ENCODE data around the gene CNTN4.

Gene CNTN4

GRCh38 chr3:2156244-2156847, 57.7 kb downstream of the CNTN4 start:
- no peak overlapping the region for H3K4me3 ChIP-seq
- no peak overlapping the region for H3K27ac ChIP-seq
- H3K9ac ChIP-seq (ENCODE audit: insufficient read length): no peak overlapping the region
- TF ChIP-seq EZH2 (IDR thresholded peaks at IDR 0.05) (no peak), FOXP2 (optimal IDR thresholded peaks at IDR 0.05; ENCODE audit: control extremely low read depth, extremely low read length, insufficient read depth) (no peak), POLR2AphosphoS5 (IDR thresholded peaks at IDR 0.05; ENCODE audit: borderline replicate concordance, low read depth, low read length) (no peak)
- H3K9me3 ChIP-seq (ENCODE audit: low read depth, low read length): no peaks in the 10 kb centered on the region
- DNase-seq (ENCODE audit: low read depth, low spot score): no peak
- H3K36me3 ChIP-seq (ENCODE audit: insufficient read depth, low read length): no peaks in the 10 kb centered on the region

GRCh38 chr3:2158828-2159227, 60.2 kb downstream of the CNTN4 start:
- H3K4me3 ChIP-seq: no peak overlapping the region
- H3K9me3 ChIP-seq (ENCODE audit: low read depth, low read length): no peaks in the 10 kb centered on the region
- no peak overlapping the region for H3K27ac ChIP-seq
- no peak overlapping the region for H3K9ac ChIP-seq (ENCODE audit: insufficient read length)
- no peaks in the 10 kb centered on the region for H3K36me3 ChIP-seq (ENCODE audit: insufficient read depth, low read length)
- no peak for DNase-seq (ENCODE audit: low read depth, low spot score)
- TF ChIP-seq EZH2 (IDR thresholded peaks at IDR 0.05): no peak
- TF ChIP-seq POLR2AphosphoS5 (IDR thresholded peaks at IDR 0.05; ENCODE audit: borderline replicate concordance, low read depth, low read length): no peak
- no peak for TF ChIP-seq FOXP2 (optimal IDR thresholded peaks at IDR 0.05; ENCODE audit: control extremely low read depth, extremely low read length, insufficient read depth)

- no peak overlapping the region for H3K27ac ChIP-seq
- no peak overlapping the region for H3K4me3 ChIP-seq
- no peak overlapping the region for H3K9ac ChIP-seq (ENCODE audit: insufficient read length)
- DNase-seq (ENCODE audit: low read depth, low spot score): no peak
- H3K36me3 ChIP-seq (ENCODE audit: insufficient read depth, low read length): no peaks in the 10 kb centered on the region
- H3K9me3 ChIP-seq (ENCODE audit: low read depth, low read length): no peaks in the 10 kb centered on the region
- TF ChIP-seq POLR2AphosphoS5 (IDR thresholded peaks at IDR 0.05; ENCODE audit: borderline replicate concordance, low read depth, low read length): no peak
- no peak for TF ChIP-seq EZH2 (IDR thresholded peaks at IDR 0.05)
- TF ChIP-seq FOXP2 (optimal IDR thresholded peaks at IDR 0.05; ENCODE audit: control extremely low read depth, extremely low read length, insufficient read depth): no peak
Measured at GRCh38 chr3:2166552-2166951, 67.9 kb downstream of the CNTN4 start.

GRCh38 chr3:2172561-2173171, 74.0 kb downstream of the CNTN4 start:
- no peak for TF ChIP-seq POLR2AphosphoS5 (IDR thresholded peaks at IDR 0.05; ENCODE audit: borderline replicate concordance, low read depth, low read length)
- no peak for TF ChIP-seq FOXP2 (optimal IDR thresholded peaks at IDR 0.05; ENCODE audit: control extremely low read depth, extremely low read length, insufficient read depth)
- no peak for TF ChIP-seq EZH2 (IDR thresholded peaks at IDR 0.05)
- no peak for DNase-seq (ENCODE audit: low read depth, low spot score)
- Histone ChIP-seq H3K36me3 (ENCODE audit: insufficient read depth, low read length) (no peaks in the 10 kb centered on the region), H3K27ac (no peak overlapping the region), H3K9me3 (ENCODE audit: low read depth, low read length) (no peaks in the 10 kb centered on the region), H3K9ac (ENCODE audit: insufficient read length) (no peak overlapping the region), H3K4me3 (no peak overlapping the region)

- no peak for DNase-seq (ENCODE audit: low read depth, low spot score)
- H3K36me3 ChIP-seq (ENCODE audit: insufficient read depth, low read length): no peaks in the 10 kb centered on the region
- H3K9me3 ChIP-seq (ENCODE audit: low read depth, low read length): no peaks in the 10 kb centered on the region
- no peak overlapping the region for H3K4me3 ChIP-seq
- no peak overlapping the region for H3K27ac ChIP-seq
- TF ChIP-seq FOXP2 (optimal IDR thresholded peaks at IDR 0.05; ENCODE audit: control extremely low read depth, extremely low read length, insufficient read depth): no peak
- TF ChIP-seq POLR2AphosphoS5 (IDR thresholded peaks at IDR 0.05; ENCODE audit: borderline replicate concordance, low read depth, low read length): no peak
- TF ChIP-seq EZH2 (IDR thresholded peaks at IDR 0.05): no peak
- no peak overlapping the region for H3K9ac ChIP-seq (ENCODE audit: insufficient read length)
Measured at GRCh38 chr3:2180634-2181033, 82.0 kb downstream of the CNTN4 start.

- no peak for DNase-seq (ENCODE audit: low read depth, low spot score)
- Histone ChIP-seq H3K9me3 (ENCODE audit: low read depth, low read length) (no peaks in the 10 kb centered on the region), H3K9ac (ENCODE audit: insufficient read length) (no peak overlapping the region), H3K27ac (no peak overlapping the region), H3K4me3 (no peak overlapping the region), H3K36me3 (ENCODE audit: insufficient read depth, low read length) (no peaks in the 10 kb centered on the region)
- TF ChIP-seq POLR2AphosphoS5 (IDR thresholded peaks at IDR 0.05; ENCODE audit: borderline replicate concordance, low read depth, low read length) (no peak), FOXP2 (optimal IDR thresholded peaks at IDR 0.05; ENCODE audit: control extremely low read depth, extremely low read length, insufficient read depth) (no peak), EZH2 (IDR thresholded peaks at IDR 0.05) (no peak)
Measured at GRCh38 chr3:2198776-2199279, 100.2 kb downstream of the CNTN4 start.

- H3K27ac ChIP-seq: no peak overlapping the region
- no peaks in the 10 kb centered on the region for H3K36me3 ChIP-seq (ENCODE audit: insufficient read depth, low read length)
- no peaks in the 10 kb centered on the region for H3K9me3 ChIP-seq (ENCODE audit: low read depth, low read length)
- DNase-seq (ENCODE audit: low read depth, low spot score): no peak
- H3K9ac ChIP-seq (ENCODE audit: insufficient read length): no peak overlapping the region
- no peak for TF ChIP-seq POLR2AphosphoS5 (IDR thresholded peaks at IDR 0.05; ENCODE audit: borderline replicate concordance, low read depth, low read length)
- TF ChIP-seq EZH2 (IDR thresholded peaks at IDR 0.05): no peak
- TF ChIP-seq FOXP2 (optimal IDR thresholded peaks at IDR 0.05; ENCODE audit: control extremely low read depth, extremely low read length, insufficient read depth): no peak
- H3K4me3 ChIP-seq: no peak overlapping the region
Measured at GRCh38 chr3:2204054-2204453, 105.4 kb downstream of the CNTN4 start.

- no peak overlapping the region for H3K27ac ChIP-seq
- H3K4me3 ChIP-seq: no peak overlapping the region
- TF ChIP-seq EZH2 (IDR thresholded peaks at IDR 0.05): no peak
- TF ChIP-seq POLR2AphosphoS5 (IDR thresholded peaks at IDR 0.05; ENCODE audit: borderline replicate concordance, low read depth, low read length): no peak
- TF ChIP-seq FOXP2 (optimal IDR thresholded peaks at IDR 0.05; ENCODE audit: control extremely low read depth, extremely low read length, insufficient read depth): no peak
- H3K9me3 ChIP-seq (ENCODE audit: low read depth, low read length): no peaks in the 10 kb centered on the region
- H3K36me3 ChIP-seq (ENCODE audit: insufficient read depth, low read length): no peaks in the 10 kb centered on the region
- H3K9ac ChIP-seq (ENCODE audit: insufficient read length): no peak overlapping the region
- no peak for DNase-seq (ENCODE audit: low read depth, low spot score)
Measured at GRCh38 chr3:2205692-2206091, 107.0 kb downstream of the CNTN4 start.

Measured in SK-N-MC (cell line).